Measurements from ENCODE around the gene NAGK. TPM values are rescaled to one million over a fixed set of nuclear protein-coding genes. Genes with fewer than 3 reads are reported as not detected.
"Not testable (repeated sequence)": the region's sequence is repeated elsewhere in the genome, so short reads cannot be mapped to it uniquely, and the experiment has no call there.

The NAGK gene
- total RNA-seq = 100 to 1,000 TPM in 1 of 9 donors, 10 to 100 TPM in 8; 38.3 to 143 (median 46.4) TPM
- 10 to 100 TPM; 59.6 to 66.6 TPM for polyA plus RNA-seq
- long read RNA-seq, donor 1, transcript NAGK-229 (10 exons, 1,801 nt) = major isoform, 37 of 47 reads
- long read RNA-seq, donor 1, partial matches to known transcripts = 0 of 47 reads
- long read RNA-seq, donor 1, other reads (novel, unspliced or antisense) = 6 of 47 reads
- long read RNA-seq, donor 2, transcript NAGK-202 (9 exons, 2,343 nt) = minor isoform, 6 of 62 reads
- long read RNA-seq, donor 2, transcript NAGK-229 (10 exons, 1,801 nt) = major isoform, 49 of 62 reads
- long read RNA-seq, donor 2, partial matches to known transcripts = 2 of 62 reads
- long read RNA-seq, donor 2, other reads (novel, unspliced or antisense) = 5 of 62 reads
- long read RNA-seq, donor 3, transcript NAGK-229 (10 exons, 1,801 nt) = major isoform, 32 of 44 reads
- long read RNA-seq, donor 3, partial matches to known transcripts = 1 of 44 reads
- long read RNA-seq, donor 3, other reads (novel, unspliced or antisense) = 4 of 44 reads

DNA sequence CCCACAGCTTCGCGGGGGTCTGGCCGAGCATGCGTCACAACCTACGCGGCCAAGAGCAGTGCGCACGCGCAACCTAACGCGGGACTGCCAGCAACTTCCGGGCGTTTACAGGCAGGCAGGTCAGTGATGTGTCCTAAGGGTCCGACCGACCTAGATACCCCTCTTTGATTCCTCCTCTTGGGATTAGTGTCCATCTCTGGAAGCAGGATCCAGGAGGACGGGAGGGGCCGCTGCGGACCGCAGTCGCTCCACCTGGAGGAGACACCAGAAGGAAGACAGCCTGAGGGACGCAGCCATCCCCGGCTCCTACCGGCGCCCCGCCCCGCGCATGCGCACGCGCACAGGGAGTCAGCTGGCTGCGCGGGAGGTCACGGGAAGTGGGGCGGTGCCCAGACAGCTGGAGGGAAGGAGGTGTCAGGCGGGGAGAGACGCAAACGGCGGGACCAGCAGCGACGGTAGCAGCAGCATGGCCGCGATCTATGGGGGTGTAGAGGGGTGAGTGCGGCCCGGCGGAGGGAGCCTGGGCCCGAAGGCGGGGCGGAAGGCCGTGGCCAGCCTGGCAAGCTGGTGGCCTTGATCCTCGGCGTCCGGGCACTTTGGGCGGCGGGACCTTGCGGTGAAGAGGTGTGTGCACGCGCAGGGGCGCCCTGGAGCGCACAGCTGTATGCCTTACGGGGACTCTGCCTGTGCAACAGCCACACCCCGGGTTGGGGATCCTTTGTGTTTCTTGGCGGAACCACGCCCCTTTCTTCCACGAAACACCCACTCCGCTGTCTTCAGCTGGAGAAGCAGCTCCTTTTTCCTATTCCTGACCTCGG lies at the start of gene NAGK:
TSS of gene NAGK (plus strand) at position 431 of the 818 bp plus-strand sequence. CDS start at position 467, 36 bp downstream.
- intact Hi-C loops (cut with DNase I) = loop anchor here in 2 of 10 donors (1.0 to 2.0 kb wide), 2 partner anchors 60 to 62 kb away; partner anchors contain the start of genes MCEE (in 1 of the 2) and MPHOSPH10 (in 1 of the 2)
- no peaks in the 10 kb centered on the region for H3K9me3 ChIP-seq
- 0% methylated on average over 44 to 66 of the region's 66 CpGs for WGBS, 4 donors
- peaks cover 0 to 19% (median 10%) of the 10 kb centered on the region in 9 donors for H3K36me3 ChIP-seq
- peaks cover 4 to 74% (median 25%) of the 10 kb centered on the region in 12 donors for H3K4me1 ChIP-seq
- H3K27me3 ChIP-seq = no peaks in the 10 kb centered on the region
- TF ChIP-seq, protein P1, sequence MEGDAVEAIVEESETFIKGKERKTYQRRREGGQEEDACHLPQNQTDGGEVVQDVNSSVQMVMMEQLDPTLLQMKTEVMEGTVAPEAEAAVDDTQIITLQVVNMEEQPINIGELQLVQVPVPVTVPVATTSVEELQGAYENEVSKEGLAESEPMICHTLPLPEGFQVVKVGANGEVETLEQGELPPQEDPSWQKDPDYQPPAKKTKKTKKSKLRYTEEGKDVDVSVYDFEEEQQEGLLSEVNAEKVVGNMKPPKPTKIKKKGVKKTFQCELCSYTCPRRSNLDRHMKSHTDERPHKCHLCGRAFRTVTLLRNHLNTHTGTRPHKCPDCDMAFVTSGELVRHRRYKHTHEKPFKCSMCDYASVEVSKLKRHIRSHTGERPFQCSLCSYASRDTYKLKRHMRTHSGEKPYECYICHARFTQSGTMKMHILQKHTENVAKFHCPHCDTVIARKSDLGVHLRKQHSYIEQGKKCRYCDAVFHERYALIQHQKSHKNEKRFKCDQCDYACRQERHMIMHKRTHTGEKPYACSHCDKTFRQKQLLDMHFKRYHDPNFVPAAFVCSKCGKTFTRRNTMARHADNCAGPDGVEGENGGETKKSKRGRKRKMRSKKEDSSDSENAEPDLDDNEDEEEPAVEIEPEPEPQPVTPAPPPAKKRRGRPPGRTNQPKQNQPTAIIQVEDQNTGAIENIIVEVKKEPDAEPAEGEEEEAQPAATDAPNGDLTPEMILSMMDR (IDR thresholded peaks at IDR 0.05) = peak in 2 of 12 donors; percentile 3 to 10
- TF ChIP-seq POLR2A (IDR thresholded peaks at IDR 0.05) = peak; percentile 63 to 97
- DNase-seq (peak; percentile 97 to 99 (median 97)), ATAC-seq (peak; percentile 92 to 97 (median 96))
- H3K27ac ChIP-seq = peak within 1 kb of the TSS; percentile 73 to 98 (median 93)
- peak within 1 kb of the TSS; percentile 60 to 98 (median 84) for H3K4me3 ChIP-seq

DNA sequence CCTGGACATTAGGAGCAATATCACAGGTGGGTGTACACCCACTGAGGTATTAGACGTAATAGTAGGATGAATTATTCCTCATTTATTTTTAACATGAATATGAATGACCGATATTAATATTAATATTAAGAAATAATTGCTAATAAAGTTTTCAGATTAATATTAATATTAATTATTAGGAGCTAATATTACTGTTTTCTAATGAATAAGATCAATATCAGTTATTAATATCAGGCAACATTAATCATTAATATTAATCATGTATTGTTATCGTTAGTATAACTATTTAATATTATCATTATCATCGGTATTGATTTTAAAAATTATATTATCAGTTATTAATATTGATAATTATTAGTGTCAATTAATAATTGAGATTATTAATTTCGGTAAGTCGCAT lies 48.5 kb upstream of the NAGK start:
- H3K4me1 ChIP-seq; H3K4me3 ChIP-seq; H3K9me3 ChIP-seq; ATAC-seq; intact Hi-C loops (cut with DNase I); H3K27ac ChIP-seq; DNase-seq; H3K27me3 ChIP-seq; H3K36me3 ChIP-seq: not testable (repeated sequence)
- 85 to 92% (median 88%) methylated on average over 6 of the region's 6 CpGs for WGBS, 4 donors

DNA sequence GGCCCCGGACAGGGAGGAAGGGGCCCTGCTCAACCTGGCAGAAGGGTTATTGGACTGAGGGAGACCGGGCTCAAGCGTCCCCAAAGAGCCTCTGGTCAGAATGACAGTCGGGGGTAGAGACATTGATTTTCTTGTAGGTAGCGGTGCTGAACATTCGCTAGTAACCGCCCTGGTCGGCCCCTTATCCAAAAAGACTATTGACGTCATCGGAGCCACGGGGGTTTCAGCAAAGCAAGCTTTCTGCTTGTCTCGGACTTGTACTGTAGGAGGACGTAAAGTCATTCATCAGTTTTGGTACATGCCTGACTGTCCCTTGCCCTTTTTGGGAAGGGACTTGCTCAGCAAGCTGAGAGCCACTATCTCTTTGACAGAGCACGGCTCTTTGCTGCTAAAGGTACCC lies 47.1 kb upstream of the NAGK start:
- H3K4me1 ChIP-seq; H3K9me3 ChIP-seq; H3K4me3 ChIP-seq; intact Hi-C loops (cut with DNase I); H3K36me3 ChIP-seq; ATAC-seq; H3K27ac ChIP-seq; H3K27me3 ChIP-seq; DNase-seq: not testable (repeated sequence)
- WGBS, 4 donors = 76 to 86% (median 78%) methylated on average over 4 to 14 of the region's 14 CpGs

DNA sequence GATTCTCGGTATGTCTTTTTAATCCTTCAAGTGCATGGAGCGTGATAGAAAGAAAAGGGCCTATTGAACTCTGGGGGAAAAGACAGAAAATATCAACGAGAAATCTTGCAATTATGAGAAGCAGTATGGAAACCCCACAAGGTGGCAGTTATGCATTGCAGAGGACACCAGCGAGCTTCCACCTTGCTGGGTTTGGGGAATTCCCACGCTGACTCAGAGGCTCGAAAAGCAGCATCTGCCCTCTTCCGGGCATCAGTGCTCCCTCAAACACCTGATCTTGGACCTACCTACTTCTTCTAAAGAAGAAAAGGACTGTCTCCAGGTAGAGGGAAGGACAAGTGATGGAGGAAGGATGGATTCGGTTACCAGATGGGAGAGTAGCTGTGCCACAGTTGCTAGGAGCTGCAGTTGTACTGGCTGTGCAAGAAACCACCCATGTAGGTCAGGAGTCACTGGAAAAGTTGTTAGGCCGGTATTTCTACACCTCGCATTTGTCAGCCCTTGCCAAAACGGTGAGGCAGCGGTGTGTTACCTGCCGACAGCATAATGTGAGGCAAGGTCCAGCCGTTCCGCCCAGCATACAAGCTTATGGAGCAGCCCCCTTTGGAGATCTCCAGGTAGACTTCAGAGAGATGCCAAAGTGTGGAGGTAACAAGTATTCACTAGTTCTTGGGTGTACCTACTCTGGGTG lies 44.8 kb upstream of the NAGK start:
- intact Hi-C loops (cut with DNase I); H3K4me3 ChIP-seq; DNase-seq; H3K36me3 ChIP-seq; H3K4me1 ChIP-seq; H3K27ac ChIP-seq; H3K9me3 ChIP-seq; H3K27me3 ChIP-seq; ATAC-seq: not testable (repeated sequence)
- WGBS, 4 donors = 60 to 82% (median 74%) methylated on average over 15 of the region's 15 CpGs
- TF ChIP-seq, protein P1 (IDR thresholded peaks at IDR 0.05) = peak in 2 of 12 donors; percentile 7 to 19

DNA sequence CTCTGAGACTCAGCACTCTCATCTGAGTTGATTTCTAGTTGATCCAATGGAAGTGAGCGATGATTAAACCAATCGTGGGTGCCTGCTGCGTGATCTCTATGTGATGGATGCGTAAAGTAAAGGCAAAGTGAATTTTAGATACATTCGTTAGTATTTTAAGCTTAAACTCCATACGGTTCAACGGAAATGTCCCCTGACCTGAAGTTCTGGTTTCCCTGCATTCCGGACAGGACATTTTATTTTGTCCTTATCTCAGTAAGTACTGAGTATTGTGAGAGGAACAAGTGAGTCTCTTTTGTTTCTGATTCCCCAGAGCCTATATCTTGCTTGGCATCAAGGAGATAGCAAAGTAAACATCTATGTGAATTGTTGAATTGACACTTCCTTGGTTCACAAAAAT lies 32.2 kb upstream of the NAGK start:
- ATAC-seq; H3K36me3 ChIP-seq; H3K27me3 ChIP-seq; DNase-seq; H3K9me3 ChIP-seq; H3K27ac ChIP-seq; H3K4me1 ChIP-seq; intact Hi-C loops (cut with DNase I); H3K4me3 ChIP-seq: not testable (repeated sequence)
- WGBS, 4 donors = 79 to 92% (median 84%) methylated on average over 8 of the region's 8 CpGs
